Progenitor cell of endocrine pancreas (in vitro differentiated cells): ENCODE measurements around the gene CACNA1F. TPM values are rescaled to one million over a fixed set of nuclear protein-coding genes. Genes with fewer than 3 reads are reported as not detected.
"Not testable (repeated sequence)": the region's sequence is repeated elsewhere in the genome, so short reads cannot be mapped to it uniquely, and the experiment has no call there.

Experiments
- DNase-seq: peaks from one replicate; pipeline ENCODE4 v3.0.0; 2021; ENCODE audit warnings: low spot score; ENCODE audit not compliant: unreplicated experiment
- H3K27ac Mint-ChIP-seq: 2 replicates; pipeline ENCODE4 v1.8.0; 2021; ENCODE audit warnings: mild to moderate bottlenecking, moderate library complexity, mixed read lengths
- H3K27me3 Mint-ChIP-seq: 2 replicates; pipeline ENCODE4 v1.8.0; 2021; ENCODE audit warnings: mixed read lengths
- H3K36me3 Mint-ChIP-seq: 2 replicates; pipeline ENCODE4 v1.8.0; 2022; ENCODE audit warnings: mixed read lengths; ENCODE audit not compliant: insufficient read depth
- H3K4me1 Mint-ChIP-seq: 2 replicates; pipeline ENCODE4 v1.8.0; 2021; ENCODE audit warnings: low read depth, mixed read lengths
- H3K4me3 Mint-ChIP-seq: 2 replicates; pipeline ENCODE4 v1.8.0; 2021; ENCODE audit warnings: low read depth, mild to moderate bottlenecking, moderate library complexity, mixed read lengths
- H3K9me3 Mint-ChIP-seq: 2 replicates; pipeline ENCODE4 v1.8.0; 2021; ENCODE audit warnings: low read depth, mixed read lengths
- total RNA-seq: library from RNA; stranded (reverse); gene quantifications from 2 replicates; pipeline ENCODE4 v1.2.1, GENCODE V29; 2021
- TF ChIP-seq, protein P1 (sequence below): fragments of 200-600 bp; sonication (generic); IDR thresholded peaks from one replicate; pipeline ENCODE4 v1.5.0; 2021; ENCODE audit warnings: antibody characterized with exemption, mild to moderate bottlenecking; ENCODE audit not compliant: unreplicated experiment

The CACNA1F gene
- total RNA-seq, 1 donor from 2014 or later = 0.19 TPM

DNA sequence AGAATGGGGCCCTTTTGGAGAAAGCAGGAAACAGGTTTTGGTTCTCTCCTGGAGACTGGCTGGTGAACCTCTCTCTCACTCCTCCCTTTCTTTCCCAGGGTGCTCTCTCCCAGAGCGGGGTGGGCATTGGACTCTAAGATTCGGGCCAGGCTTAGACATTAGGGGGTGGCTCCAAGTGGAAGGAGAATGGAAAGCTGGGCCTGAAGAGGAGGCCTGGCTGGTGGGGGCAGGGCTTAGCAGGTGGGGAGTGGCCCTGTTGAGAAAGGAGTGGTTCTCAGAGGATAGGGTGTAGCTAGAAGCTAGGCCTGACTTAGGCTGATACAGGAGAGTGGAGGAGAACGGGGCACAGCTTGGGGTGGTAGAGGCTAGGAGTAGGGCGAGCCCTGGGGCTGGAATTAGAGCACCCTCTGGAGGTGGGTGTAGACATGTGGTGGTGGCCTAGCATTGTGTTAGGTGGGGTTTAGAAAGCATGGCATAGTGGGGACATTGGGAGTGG lies 55.8 kb downstream of the CACNA1F start:
- Mint-ChIP-seq H3K9me3 (peaks cover 13% of the 10 kb centered on the region), H3K4me1 (no peaks in the 10 kb centered on the region), H3K4me3 (no peak overlapping the region), H3K27me3 (peaks cover 10% of the 10 kb centered on the region), H3K36me3 (peaks cover 35% of the 10 kb centered on the region), H3K27ac (no peak overlapping the region)
- DNase-seq = no peak
- TF ChIP-seq, protein P1, sequence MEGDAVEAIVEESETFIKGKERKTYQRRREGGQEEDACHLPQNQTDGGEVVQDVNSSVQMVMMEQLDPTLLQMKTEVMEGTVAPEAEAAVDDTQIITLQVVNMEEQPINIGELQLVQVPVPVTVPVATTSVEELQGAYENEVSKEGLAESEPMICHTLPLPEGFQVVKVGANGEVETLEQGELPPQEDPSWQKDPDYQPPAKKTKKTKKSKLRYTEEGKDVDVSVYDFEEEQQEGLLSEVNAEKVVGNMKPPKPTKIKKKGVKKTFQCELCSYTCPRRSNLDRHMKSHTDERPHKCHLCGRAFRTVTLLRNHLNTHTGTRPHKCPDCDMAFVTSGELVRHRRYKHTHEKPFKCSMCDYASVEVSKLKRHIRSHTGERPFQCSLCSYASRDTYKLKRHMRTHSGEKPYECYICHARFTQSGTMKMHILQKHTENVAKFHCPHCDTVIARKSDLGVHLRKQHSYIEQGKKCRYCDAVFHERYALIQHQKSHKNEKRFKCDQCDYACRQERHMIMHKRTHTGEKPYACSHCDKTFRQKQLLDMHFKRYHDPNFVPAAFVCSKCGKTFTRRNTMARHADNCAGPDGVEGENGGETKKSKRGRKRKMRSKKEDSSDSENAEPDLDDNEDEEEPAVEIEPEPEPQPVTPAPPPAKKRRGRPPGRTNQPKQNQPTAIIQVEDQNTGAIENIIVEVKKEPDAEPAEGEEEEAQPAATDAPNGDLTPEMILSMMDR = no peak

DNA sequence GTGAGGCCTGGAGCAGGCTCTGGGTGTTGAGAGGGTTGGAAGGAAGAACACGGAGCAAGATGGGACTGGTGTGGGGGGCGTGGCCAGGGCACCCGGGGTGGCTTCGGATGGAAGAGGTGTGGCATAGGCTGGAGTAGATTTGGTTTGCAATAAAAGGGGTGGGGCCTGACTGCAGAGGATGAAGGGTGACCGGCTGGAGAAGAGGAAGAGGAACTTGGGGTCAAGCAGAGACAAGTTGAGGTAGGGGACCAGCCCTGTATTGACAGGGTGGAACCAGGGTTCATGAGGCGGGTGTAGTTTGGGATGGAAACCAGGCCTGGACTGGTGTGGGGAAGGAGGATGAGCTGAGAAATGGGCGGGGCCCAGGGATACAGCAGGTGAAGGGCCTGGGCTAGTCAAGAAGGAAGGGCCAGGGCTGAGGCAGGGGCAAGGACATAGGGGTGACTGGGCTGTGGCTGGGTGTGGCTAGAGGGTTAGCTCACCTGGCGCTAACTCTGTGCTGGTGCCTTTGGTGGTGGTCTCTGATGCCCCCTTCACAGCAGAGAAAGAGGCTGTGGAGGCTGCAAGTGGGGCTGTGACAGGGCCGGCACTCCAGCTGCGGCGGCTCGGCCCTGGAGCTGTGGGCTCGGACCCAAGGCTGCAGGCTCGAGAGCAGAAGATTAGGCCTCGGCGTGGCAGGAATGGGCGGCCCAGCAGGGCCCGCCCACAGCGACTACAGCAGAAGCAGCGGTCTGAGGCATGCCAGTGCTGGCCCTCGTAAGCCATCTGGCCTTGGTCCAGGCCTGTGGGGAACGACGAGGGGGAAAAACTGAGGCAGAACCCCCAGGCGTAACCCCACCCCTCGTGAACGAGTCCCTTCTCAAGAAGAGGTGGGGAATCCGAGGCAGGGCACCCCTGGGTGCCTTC lies 56.5 kb downstream of the CACNA1F start:
- Mint-ChIP-seq H3K4me1 (no peaks in the 10 kb centered on the region), H3K4me3 (no peak overlapping the region), H3K9me3 (peaks cover 10% of the 10 kb centered on the region), H3K27ac (no peak overlapping the region), H3K36me3 (peaks cover 31% of the 10 kb centered on the region), H3K27me3 (peaks cover 14% of the 10 kb centered on the region)
- DNase-seq = no peak
- TF ChIP-seq, protein P1 = no peak

DNA sequence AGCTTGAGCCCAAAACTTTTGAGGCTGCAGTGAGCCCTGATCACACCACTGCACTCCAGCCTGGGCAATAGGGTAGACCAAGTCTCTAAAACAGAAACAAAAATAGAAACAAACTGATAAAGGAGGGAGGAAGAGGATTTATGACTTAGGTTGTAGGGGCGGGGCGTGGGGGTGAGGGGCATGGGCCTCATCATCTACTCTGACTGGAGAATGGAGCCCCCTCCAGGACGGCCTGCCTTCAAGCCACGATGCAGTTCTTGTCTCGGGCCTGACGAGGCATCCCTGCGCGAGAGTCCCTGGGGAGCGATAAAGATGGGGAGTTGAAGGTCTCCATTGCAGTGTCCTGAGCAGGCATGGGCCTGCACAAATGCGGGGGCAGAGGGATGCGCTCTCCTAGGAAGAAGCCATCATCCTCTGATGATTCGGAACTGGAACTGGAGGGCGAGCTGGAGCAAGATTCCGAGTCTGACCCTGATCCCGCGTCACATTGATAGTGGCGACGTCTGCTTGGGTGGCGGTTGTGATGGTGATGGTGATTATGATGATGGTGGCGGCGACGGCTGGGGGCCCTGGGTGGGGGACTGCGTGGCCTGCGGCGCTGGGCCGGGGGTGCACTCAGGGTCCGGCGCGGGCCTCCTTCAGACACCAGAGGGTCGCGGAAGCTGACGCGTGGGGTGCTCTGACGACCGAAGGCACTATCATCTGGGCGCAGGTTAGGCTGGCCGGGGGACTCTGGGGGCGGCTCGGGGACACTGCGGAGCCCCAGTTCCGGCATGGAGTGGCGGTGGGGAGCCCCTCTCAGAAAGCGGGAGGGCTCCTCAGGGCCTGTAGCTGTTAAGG lies 57.5 kb downstream of the CACNA1F start:
- peaks cover 30% of the 10 kb centered on the region for H3K36me3 Mint-ChIP-seq

DNA sequence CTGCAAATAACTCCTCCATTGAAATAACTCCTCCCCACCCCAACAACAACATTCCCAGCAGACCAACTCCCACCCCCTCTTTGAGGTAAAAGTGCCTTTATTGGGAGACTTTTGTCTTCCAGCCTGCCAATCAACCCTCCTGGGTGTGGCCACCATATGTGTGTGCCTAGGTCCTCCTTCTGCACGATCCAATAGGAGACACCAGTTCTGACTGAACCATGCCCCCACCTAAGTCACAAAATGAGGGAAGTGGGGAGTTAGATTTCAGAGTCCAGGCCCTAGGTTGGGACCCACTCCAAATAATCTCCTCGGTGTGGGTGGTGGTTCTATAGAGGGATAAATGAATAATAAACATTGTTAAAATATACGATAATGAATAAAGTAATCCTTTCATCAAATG lies 58.4 kb downstream of the CACNA1F start:
- Mint-ChIP-seq H3K36me3 (peaks cover 27% of the 10 kb centered on the region), H3K27me3 (peaks cover 21% of the 10 kb centered on the region), H3K27ac (no peak overlapping the region), H3K4me1 (no peaks in the 10 kb centered on the region), H3K9me3 (peaks cover 6% of the 10 kb centered on the region), H3K4me3 (no peak overlapping the region)
- TF ChIP-seq, protein P1 = no peak
- DNase-seq = no peak

More for the DNA sequence above, 57.5 kb downstream of the CACNA1F start:
- H3K27me3 Mint-ChIP-seq = peaks cover 21% of the 10 kb centered on the region
- H3K4me1 Mint-ChIP-seq = no peaks in the 10 kb centered on the region
- no peak overlapping the region for H3K4me3 Mint-ChIP-seq
- DNase-seq = no peak
- peaks cover 10% of the 10 kb centered on the region for H3K9me3 Mint-ChIP-seq
- TF ChIP-seq, protein P1 = no peak
- H3K27ac Mint-ChIP-seq = no peak overlapping the region

DNA sequence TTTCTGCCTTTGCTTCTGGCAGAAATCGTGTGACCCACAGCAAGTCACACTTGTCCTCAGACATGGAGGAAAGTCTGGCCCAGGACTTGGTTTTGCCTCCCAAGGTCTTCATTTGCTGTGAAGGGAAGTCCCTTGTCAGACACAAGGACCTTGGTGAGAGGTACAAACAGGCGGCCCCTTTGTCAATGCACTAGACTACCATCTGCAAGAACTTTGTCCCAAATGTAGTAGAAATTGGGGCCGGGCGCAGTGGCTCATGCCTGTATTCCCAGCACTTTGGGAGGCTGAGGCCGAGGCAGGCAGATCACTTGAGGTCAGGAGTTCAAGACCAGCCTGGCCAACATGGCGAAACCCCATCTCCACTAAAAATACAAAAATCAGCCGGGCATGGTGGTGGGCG lies 59.6 kb downstream of the CACNA1F start:
- peaks cover 21% of the 10 kb centered on the region for H3K36me3 Mint-ChIP-seq
- not testable (repeated sequence) for DNase-seq, H3K4me1 Mint-ChIP-seq, H3K9me3 Mint-ChIP-seq, H3K4me3 Mint-ChIP-seq, H3K27ac Mint-ChIP-seq
- peaks cover 26% of the 10 kb centered on the region for H3K27me3 Mint-ChIP-seq
